K562 (cell line): ENCODE results near the gene SPATA3. TPM values are rescaled to one million over a fixed set of nuclear protein-coding genes. Genes with fewer than 3 reads are reported as not detected.
"Not testable (repeated sequence)": the region's sequence is repeated elsewhere in the genome, so short reads cannot be mapped to it uniquely, and the experiment has no call there.

Source experiments
- ATAC-seq: fragments of 200-7000 bp; cut with Tn5 transposase; 3 replicates; pipeline ENCODE4 v1.9.1; 2020; ENCODE audit warnings: moderate library complexity
- BruUV-seq: library from RNA; stranded (reverse); fragments of 400-500 nt; replicated peaks from 2 replicates; lab custom pipeline; 2021; lab: Mats Ljungman, UMichigan
- CTCF ChIA-PET: fragments of 300-600 bp; formaldehyde crosslinking; extraction: SDS; loops from one replicate; lab custom pipeline; 2021; ENCODE audit warnings: low intra/inter-chr PET ratio; lab: Yijun Ruan, JAX
- POLR2A ChIA-PET: fragments of 300-600, 350-650 bp; sonication (Branson Sonifier 250); formaldehyde crosslinking; extraction: SDS; loops from one replicate; lab custom pipeline; 2021; ENCODE audit warnings: antibody characterized with exemption, inconsistent platforms; lab: Yijun Ruan, JAX
- DNase-seq, 4 experiments: peaks; one replicate each; pipeline versions ENCODE4 v3.0.0 to v3.0.0-alpha.2; 2011 to 2018; ENCODE audit warnings: low spot score in 3 of 4, mixed read lengths in 3 of 4; ENCODE audit errors: extremely low read depth in 1 of 4
- FAIRE-seq: peaks from 2 replicates; lab custom pipeline; 2011; peaks lifted over from hg19 to GRCh38; lab: Jason Lieb, UNC
- H2AFZ ChIP-seq: 2 replicates; pipeline ENCODE4 v1.6.0; 2011; ENCODE audit warnings: low read depth, low read length, control low read depth, inconsistent platforms
- H3K27ac ChIP-seq: fragments of 200-600 bp; 3 replicates; pipeline ENCODE4 v1.8.0; 2011; ENCODE audit warnings: low read depth, mild to moderate bottlenecking, control low read depth, inconsistent platforms, low read length, moderate library complexity, mixed read lengths; ENCODE audit errors: extremely low read depth
- H3K27me3 ChIP-seq, 2 experiments: fragments of 300-600 bp in 1 of 2; 2 replicates in 1 of 2; 3 replicates in 1 of 2; pipeline versions ENCODE4 v1.6.0 to v1.8.0; 2011; ENCODE audit warnings: inconsistent platforms in 2 of 2, low read length in 2 of 2, mild to moderate bottlenecking in 1 of 2, mixed read lengths in 1 of 2, moderate library complexity in 1 of 2; ENCODE audit not compliant: control insufficient read depth in 2 of 2, insufficient read depth in 2 of 2
- H3K36me3 ChIP-seq: fragments of 300-600 bp; 3 replicates; pipeline ENCODE4 v1.8.0; 2011; ENCODE audit warnings: mild to moderate bottlenecking, low read length, inconsistent platforms; ENCODE audit not compliant: control insufficient read depth, insufficient read depth
- H3K4me1 ChIP-seq, 2 experiments: fragments of 200-600 bp in 1 of 2; replicated peaks in 1 of 2; 2 replicates in 1 of 2; 3 replicates in 1 of 2; pipeline versions ENCODE4 v1.5.1 to v1.8.0; 2011; ENCODE audit warnings: inconsistent platforms in 2 of 2, low read length in 2 of 2, mild to moderate bottlenecking in 1 of 2, mixed read lengths in 1 of 2, moderate library complexity in 1 of 2; ENCODE audit not compliant: control insufficient read depth in 2 of 2, insufficient read depth in 2 of 2
- H3K4me2 ChIP-seq: 2 replicates; pipeline ENCODE4 v1.6.1; 2011; ENCODE audit warnings: low read length, control low read depth, inconsistent platforms, mixed read lengths; ENCODE audit not compliant: insufficient read depth
- H3K4me3 ChIP-seq: fragments of 200-600 bp; sonication (generic), shearing (Covaris generic); 2 replicates; pipeline ENCODE4 v1.5.1; 2016; ENCODE audit warnings: control low read depth, inconsistent platforms
- H3K79me2 ChIP-seq: fragments of 200-600 bp; 3 replicates; pipeline ENCODE4 v1.8.0; 2011; ENCODE audit warnings: low read length, inconsistent platforms; ENCODE audit not compliant: control insufficient read depth, insufficient read depth
- H3K9ac ChIP-seq, 2 experiments: 2 replicates each; pipeline versions ENCODE4 v1.6.0 to v1.6.1; 2011; ENCODE audit warnings: low read depth in 2 of 2, low read length in 2 of 2, control low read depth in 1 of 2, inconsistent platforms in 1 of 2, mild to moderate bottlenecking in 1 of 2, mixed read lengths in 1 of 2; ENCODE audit not compliant: insufficient read depth in 1 of 2
- H3K9me1 ChIP-seq: one replicate; pipeline ENCODE4 v1.6.0; 2011; ENCODE audit warnings: inconsistent platforms, mild to moderate bottlenecking, low read length, moderate library complexity; ENCODE audit not compliant: control insufficient read depth, insufficient read depth
- H3K9me3 ChIP-seq: replicated peaks from 2 replicates; pipeline ENCODE4 v1.5.1; 2011; ENCODE audit warnings: low read depth, low read length, inconsistent platforms; ENCODE audit not compliant: control insufficient read depth, insufficient read depth
- H4K20me1 ChIP-seq: replicated peaks from 2 replicates; pipeline ENCODE4 v1.6.1; 2011; ENCODE audit warnings: low read length, inconsistent platforms, mixed read lengths; ENCODE audit not compliant: control insufficient read depth, insufficient read depth
- CBFA2T2 ChIP-seq: fragments of 450-650 bp; conservative IDR thresholded peaks from 2 replicates; pipeline ENCODE4 v1.6.1; 2017; ENCODE audit warnings: mild to moderate bottlenecking
- CCAR2 ChIP-seq: fragments of 200-400 bp; formaldehyde crosslinking; IDR thresholded peaks from 2 replicates; pipeline ENCODE4 v1.6.1; 2017; ENCODE audit warnings: mild to moderate bottlenecking, low read depth, low read length
- ELF4 ChIP-seq: fragments of 450-650 bp; formaldehyde crosslinking; IDR thresholded peaks from 2 replicates; pipeline ENCODE4 v1.4.0; 2022; ENCODE audit warnings: missing genetic modification characterization
- ILF3 ChIP-seq: fragments of 450-650 bp; IDR thresholded peaks from 2 replicates; pipeline ENCODE4 v1.6.1; 2018; ENCODE audit warnings: antibody characterized with exemption, mild to moderate bottlenecking, moderate library complexity, borderline replicate concordance
- NFYB ChIP-seq: IDR thresholded peaks from 2 replicates; pipeline ENCODE4 v1.6.1; 2011; ENCODE audit warnings: mild to moderate bottlenecking, moderate library complexity; ENCODE audit not compliant: insufficient read length; ENCODE audit errors: extremely low read depth
- RBM25 ChIP-seq: fragments of 200-400 bp; formaldehyde crosslinking; IDR thresholded peaks from 2 replicates; pipeline ENCODE4 v1.6.1; 2018; ENCODE audit warnings: low read length, low read depth, moderate library complexity; ENCODE audit not compliant: severe bottlenecking
- SP1 ChIP-seq: sonication (generic); formaldehyde crosslinking; IDR thresholded peaks from 2 replicates; pipeline ENCODE4 v1.8.1; 2022; ENCODE audit warnings: mild to moderate bottlenecking, missing genetic modification reagents
- TFE3 ChIP-seq: fragments of 450-650 bp; formaldehyde crosslinking; IDR thresholded peaks from 2 replicates; pipeline ENCODE4 v1.4.0; 2020; ENCODE audit warnings: mild to moderate bottlenecking, mixed read lengths
- ZBTB9 ChIP-seq: fragments of 450-650 bp; formaldehyde crosslinking; IDR thresholded peaks from 2 replicates; pipeline ENCODE4 v1.4.0; 2020; ENCODE audit warnings: mild to moderate bottlenecking, moderate library complexity
- ZNF785 ChIP-seq: fragments of 250-450 bp; sonication (Bioruptor Pico); IDR thresholded peaks from 2 replicates; pipeline ENCODE4 v1.4.0; 2020; ENCODE audit warnings: mild to moderate bottlenecking
- WGBS: fragments of 100-300 bp; shearing (Covaris generic); methylation state at CpG from one replicate; pipeline ENCODE4 v1.1.6; 2016; ENCODE audit warnings: low coverage, mixed read lengths; ENCODE audit not compliant: insufficient coverage; ENCODE audit errors: missing lambda C conversion rate; 5-methylcytosine and 5-hydroxymethylcytosine counted together
- in situ Hi-C: fragments of 300-500 bp; cut with MboI; formaldehyde crosslinking; loops from 4 replicates; pipeline ENCODE4 v1.15.0; 2018; ENCODE audit warnings: inconsistent platforms, mixed read lengths
- intact Hi-C: fragments of 100-400 bp; cut with micrococcal nuclease; formaldehyde crosslinking; loops from 2 replicates; pipeline ENCODE4 v1.14.2; 2022
- polyA plus RNA-seq, 8 experiments: library from polyadenylated mRNA; depleted of rRNA in 4 of 8; stranded (reverse) in 5 of 8; unstranded in 3 of 8; fragments of >200 nt; fragmentation: Nextera tagmentation in 2 of 8; fragmentation: Illumina TruSeq in 1 of 8; extraction: Ambion mirVana in 2 of 8; extraction: Trizol in 1 of 8; gene quantifications; 2 replicates each; pipeline versions ENCODE4 v1.2.1 to v1.2.3, GENCODE V29; 2011 to 2014; ENCODE audit warnings: inconsistent platforms in 1 of 8, missing spikeins in 1 of 8
- total RNA-seq, 7 experiments: library from RNA; depleted of rRNA in 6 of 7; stranded (reverse); fragments of >200 nt in 6 of 7; fragmentation: Illumina TruSeq in 2 of 7; extraction: Trizol in 2 of 7; gene quantifications; 2 replicates each; pipeline versions ENCODE4 v1.2.1 to v1.2.3, GENCODE V29; 2011 to 2021; ENCODE audit warnings: low replicate concordance in 1 of 7

The SPATA3 gene
- total and polyA plus RNA-seq, 9 of the 15 experiments (the other 6 are each of a cell fraction or from before 2014, with no cell fraction given) = not detected

GRCh38 chr2:231025059-231025458, 29.1 kb downstream of the SPATA3 start:
- FAIRE-seq, H3K4me1 ChIP-seq, H4K20me1 ChIP-seq, intact Hi-C loops, H3K9ac ChIP-seq, H3K36me3 ChIP-seq, H3K9me1 ChIP-seq, H3K4me2 ChIP-seq, BruUV-seq, DNase-seq, POLR2A ChIA-PET, H3K4me3 ChIP-seq, H3K9me3 ChIP-seq, ATAC-seq, H3K79me2 ChIP-seq, H3K27ac ChIP-seq, H2AFZ ChIP-seq, in situ Hi-C loops: not testable (repeated sequence)
- H3K27me3 ChIP-seq = peaks cover 0 to 17% of the 10 kb centered on the region in 2 experiments; a peak in 3 of 5 replicates
- WGBS = 0% methylated on average over 3 of the region's 3 CpGs
- CTCF ChIA-PET = interaction anchor here (0.6 kb wide), 1 partner anchor 1403 kb away, joined by 3 read pairs; no protein-coding TSS in a partner anchor

GRCh38 chr2:231028889-231029288, 33.0 kb downstream of the SPATA3 start:
- intact Hi-C loops = no loop called here
- H3K9me1 ChIP-seq = no peaks in the 10 kb centered on the region
- peaks cover 0 to 21% of the 10 kb centered on the region in 2 experiments; a peak in 2 of 5 replicates for H3K27me3 ChIP-seq
- H3K4me2 ChIP-seq = no peak overlapping the region
- H3K4me1 ChIP-seq = no peaks in the 10 kb centered on the region
- H2AFZ ChIP-seq = no peak overlapping the region
- DNase-seq (no peak), ATAC-seq (no peak), FAIRE-seq (no peak)
- no peaks in the 10 kb centered on the region for H3K79me2 ChIP-seq
- no TSS peak for BruUV-seq
- H3K27ac ChIP-seq = no peak overlapping the region
- no peak overlapping the region for H3K9ac ChIP-seq
- ChIA-PET POLR2A (no interaction called here), CTCF (no interaction called here)
- H4K20me1 ChIP-seq = no peaks in the 10 kb centered on the region
- no peak overlapping the region for H3K4me3 ChIP-seq
- no peaks in the 10 kb centered on the region for H3K9me3 ChIP-seq
- in situ Hi-C loops = no loop called here
- H3K36me3 ChIP-seq = no peaks in the 10 kb centered on the region
- TF ChIP-seq CBFA2T2 (no peak), ZBTB9 (no peak), TFE3 (CRISPR knock-in tag) (peak; percentile 15; the same call in 1 of the 2 replicates), ZNF785 (CRISPR knock-in tag) (no peak), ILF3 (no peak), SP1 (CRISPR knock-in tag) (no peak), NFYB (peak; percentile 58), RBM25 (peak; percentile 85), CCAR2 (no peak), ELF4 (CRISPR knock-in tag) (no peak)
